Measurements from ENCODE around the gene PRAMEF8. TPM values are rescaled to one million over a fixed set of nuclear protein-coding genes. Genes with fewer than 3 reads are reported as not detected.
"Not testable (repeated sequence)": the region's sequence is repeated elsewhere in the genome, so short reads cannot be mapped to it uniquely, and the experiment has no call there.

Gene PRAMEF8
- total RNA-seq, 1 experiment from 2014 or later = not detected

- POLR2A ChIA-PET; CTCF ChIA-PET; RAD21 ChIA-PET (ENCODE audit: low non-redundant PET in 1 of 2, low total read pairs in 2 of 2, uncharacterized antibody in 2 of 2, unreplicated experiment in 2 of 2); DNase-seq (ENCODE audit: low read depth, low spot score); H3K79me2 ChIP-seq (ENCODE audit: insufficient read depth, low read length); intact Hi-C loops (cut with micrococcal nuclease); H3K4me1 ChIP-seq (ENCODE audit: control insufficient read depth in 1 of 2, insufficient read depth in 2 of 2, low read length in 2 of 2); H3K27me3 ChIP-seq (ENCODE audit: insufficient read depth, low read length); H3K9me2 ChIP-seq (ENCODE audit: insufficient read depth); H4K20me1 ChIP-seq (ENCODE audit: insufficient read depth); H3K4me3 ChIP-seq (replicated peaks in 1 of 2; ENCODE audit: low read depth in 1 of 2, low read length in 2 of 2); H2AFZ ChIP-seq (ENCODE audit: low read depth, low read length, poor library complexity, severe bottlenecking); H3K4me2 ChIP-seq (ENCODE audit: low read length); H3K27ac ChIP-seq (ENCODE audit: low read depth, low read length); H3K9me3 ChIP-seq (ENCODE audit: control insufficient read depth in 1 of 2, insufficient read depth in 1 of 2, low read depth in 1 of 2, low read length in 2 of 2); H3K9ac ChIP-seq (ENCODE audit: low read length); H3K36me3 ChIP-seq (ENCODE audit: control insufficient read depth in 1 of 2, insufficient read depth in 2 of 2, low read length in 2 of 2); ATAC-seq; BruUV-seq (replicated peaks): not testable (repeated sequence)
Observed at GRCh38 chr1:13239633-13240032, 45.3 kb downstream of the PRAMEF8 start.

- ATAC-seq; H2AFZ ChIP-seq (ENCODE audit: low read depth, low read length, poor library complexity, severe bottlenecking); CTCF ChIA-PET; H3K27ac ChIP-seq (ENCODE audit: low read depth, low read length); H3K36me3 ChIP-seq (ENCODE audit: control insufficient read depth in 1 of 2, insufficient read depth in 2 of 2, low read length in 2 of 2); DNase-seq (ENCODE audit: low read depth, low spot score); H3K4me2 ChIP-seq (ENCODE audit: low read length); H3K9me2 ChIP-seq (ENCODE audit: insufficient read depth); H3K79me2 ChIP-seq (ENCODE audit: insufficient read depth, low read length); H3K9ac ChIP-seq (ENCODE audit: low read length); H3K4me1 ChIP-seq (ENCODE audit: control insufficient read depth in 1 of 2, insufficient read depth in 2 of 2, low read length in 2 of 2); H3K9me3 ChIP-seq (ENCODE audit: control insufficient read depth in 1 of 2, insufficient read depth in 1 of 2, low read depth in 1 of 2, low read length in 2 of 2); H3K4me3 ChIP-seq (replicated peaks in 1 of 2; ENCODE audit: low read depth in 1 of 2, low read length in 2 of 2); intact Hi-C loops (cut with micrococcal nuclease); BruUV-seq (replicated peaks); H3K27me3 ChIP-seq (ENCODE audit: insufficient read depth, low read length); H4K20me1 ChIP-seq (ENCODE audit: insufficient read depth); POLR2A ChIA-PET; RAD21 ChIA-PET (ENCODE audit: low non-redundant PET in 1 of 2, low total read pairs in 2 of 2, uncharacterized antibody in 2 of 2, unreplicated experiment in 2 of 2): not testable (repeated sequence)
Observed at GRCh38 chr1:13237572-13237971, 47.4 kb downstream of the PRAMEF8 start.

- H3K27me3 ChIP-seq (ENCODE audit: insufficient read depth, low read length); H2AFZ ChIP-seq (ENCODE audit: low read depth, low read length, poor library complexity, severe bottlenecking); H3K9me2 ChIP-seq (ENCODE audit: insufficient read depth); H4K20me1 ChIP-seq (ENCODE audit: insufficient read depth); intact Hi-C loops (cut with micrococcal nuclease); H3K4me3 ChIP-seq (replicated peaks in 1 of 2; ENCODE audit: low read depth in 1 of 2, low read length in 2 of 2); BruUV-seq (replicated peaks); RAD21 ChIA-PET (ENCODE audit: low non-redundant PET in 1 of 2, low total read pairs in 2 of 2, uncharacterized antibody in 2 of 2, unreplicated experiment in 2 of 2); DNase-seq (ENCODE audit: low read depth, low spot score); H3K79me2 ChIP-seq (ENCODE audit: insufficient read depth, low read length); H3K27ac ChIP-seq (ENCODE audit: low read depth, low read length); POLR2A ChIA-PET; CTCF ChIA-PET; H3K4me1 ChIP-seq (ENCODE audit: control insufficient read depth in 1 of 2, insufficient read depth in 2 of 2, low read length in 2 of 2); H3K36me3 ChIP-seq (ENCODE audit: control insufficient read depth in 1 of 2, insufficient read depth in 2 of 2, low read length in 2 of 2); H3K4me2 ChIP-seq (ENCODE audit: low read length); H3K9ac ChIP-seq (ENCODE audit: low read length); H3K9me3 ChIP-seq (ENCODE audit: control insufficient read depth in 1 of 2, insufficient read depth in 1 of 2, low read depth in 1 of 2, low read length in 2 of 2); ATAC-seq: not testable (repeated sequence)
Observed at GRCh38 chr1:13234057-13234456, 50.9 kb downstream of the PRAMEF8 start.

- DNase-seq (ENCODE audit: low read depth, low spot score); H3K9ac ChIP-seq (ENCODE audit: low read length); H3K79me2 ChIP-seq (ENCODE audit: insufficient read depth, low read length); H3K9me2 ChIP-seq (ENCODE audit: insufficient read depth); H3K4me2 ChIP-seq (ENCODE audit: low read length); H4K20me1 ChIP-seq (ENCODE audit: insufficient read depth); RAD21 ChIA-PET (ENCODE audit: low non-redundant PET in 1 of 2, low total read pairs in 2 of 2, uncharacterized antibody in 2 of 2, unreplicated experiment in 2 of 2); intact Hi-C loops (cut with micrococcal nuclease); ATAC-seq; H2AFZ ChIP-seq (ENCODE audit: low read depth, low read length, poor library complexity, severe bottlenecking); H3K27ac ChIP-seq (ENCODE audit: low read depth, low read length); H3K36me3 ChIP-seq (ENCODE audit: control insufficient read depth in 1 of 2, insufficient read depth in 2 of 2, low read length in 2 of 2); H3K9me3 ChIP-seq (ENCODE audit: control insufficient read depth in 1 of 2, insufficient read depth in 1 of 2, low read depth in 1 of 2, low read length in 2 of 2); H3K4me3 ChIP-seq (replicated peaks in 1 of 2; ENCODE audit: low read depth in 1 of 2, low read length in 2 of 2); POLR2A ChIA-PET; BruUV-seq (replicated peaks); H3K27me3 ChIP-seq (ENCODE audit: insufficient read depth, low read length); CTCF ChIA-PET; H3K4me1 ChIP-seq (ENCODE audit: control insufficient read depth in 1 of 2, insufficient read depth in 2 of 2, low read length in 2 of 2): not testable (repeated sequence)
Observed at GRCh38 chr1:13232056-13232455, 52.9 kb downstream of the PRAMEF8 start.
